HUES48 (cell line): ENCODE data around the gene GNAT1.

Source experiments
- H3K27ac ChIP-seq: one replicate; pipeline ENCODE4 v1.7.0; 2013; ENCODE audit warnings: low read depth, low read length, inconsistent platforms
- H3K27me3 ChIP-seq: 2 replicates; pipeline ENCODE4 v1.6.1; 2013; ENCODE audit warnings: mild to moderate bottlenecking, low read length; ENCODE audit not compliant: control insufficient read depth, insufficient read depth
- H3K36me3 ChIP-seq: 2 replicates; pipeline ENCODE4 v1.6.1; 2013; ENCODE audit warnings: low read length; ENCODE audit not compliant: control insufficient read depth, insufficient read depth
- H3K4me1 ChIP-seq: 2 replicates; pipeline ENCODE4 v1.6.1; 2013; ENCODE audit warnings: mild to moderate bottlenecking, low read length; ENCODE audit not compliant: control insufficient read depth, insufficient read depth
- H3K4me3 ChIP-seq: 2 replicates; pipeline ENCODE4 v1.5.1; 2013; ENCODE audit warnings: mild to moderate bottlenecking, low read depth, low read length
- H3K9ac ChIP-seq: 2 replicates; pipeline ENCODE4 v1.6.1; 2013; ENCODE audit warnings: mild to moderate bottlenecking, low read depth, low read length, moderate library complexity
- H3K9me3 ChIP-seq: 2 replicates; pipeline ENCODE4 v1.6.1; 2013; ENCODE audit warnings: low read length; ENCODE audit not compliant: control insufficient read depth, insufficient read depth

GNAT1 gene

GRCh38 chr3:50154840-50155490 is 36.4 kb upstream of the GNAT1 start, which contains the start of gene SEMA3F:
Gene SEMA3F (plus strand): TSS chr3:50155324. CDS start chr3:50159623, 4,299 bp downstream.
- H3K27ac ChIP-seq, result no peak within 1 kb of the TSS
- H3K9ac ChIP-seq, result no peak within 1 kb of the TSS

GRCh38 chr3:50155491-50155878 is 35.9 kb upstream of the GNAT1 start:
- H3K36me3 ChIP-seq, result peaks cover 15% of the 10 kb centered on the region
- H3K4me3 ChIP-seq, result peak overlapping the region; percentile 82
- no peaks in the 10 kb centered on the region for H3K9me3 ChIP-seq
- no peak overlapping the region for H3K27ac ChIP-seq
- H3K9ac ChIP-seq, result no peak overlapping the region
- H3K4me1 ChIP-seq, result peaks cover 39% of the 10 kb centered on the region
- H3K27me3 ChIP-seq, result peaks cover 27% of the 10 kb centered on the region

More at GRCh38 chr3:50154840-50155490, 36.4 kb upstream of the GNAT1 start, which contains the start of gene SEMA3F:
- no peaks in the 10 kb centered on the region for H3K9me3 ChIP-seq
- H3K4me3 ChIP-seq, result peak within 1 kb of the TSS; percentile 82
- H3K36me3 ChIP-seq, result peaks cover 10% of the 10 kb centered on the region
- peaks cover 39% of the 10 kb centered on the region for H3K4me1 ChIP-seq
- peaks cover 27% of the 10 kb centered on the region for H3K27me3 ChIP-seq

GRCh38 chr3:50155891-50156290 is 35.5 kb upstream of the GNAT1 start:
- H3K4me1 ChIP-seq, result peaks cover 39% of the 10 kb centered on the region
- peaks cover 16% of the 10 kb centered on the region for H3K36me3 ChIP-seq
- H3K9ac ChIP-seq, result no peak overlapping the region
- no peak overlapping the region for H3K27ac ChIP-seq
- H3K27me3 ChIP-seq, result peaks cover 27% of the 10 kb centered on the region
- peak overlapping the region; percentile 82 for H3K4me3 ChIP-seq
- no peaks in the 10 kb centered on the region for H3K9me3 ChIP-seq

- peaks cover 24% of the 10 kb centered on the region for H3K36me3 ChIP-seq
- H3K27ac ChIP-seq, result no peak overlapping the region
- peaks cover 31% of the 10 kb centered on the region; the same call in 1 of the 2 replicates for H3K4me1 ChIP-seq
Measured at GRCh38 chr3:50156549-50157493, 34.6 kb upstream of the GNAT1 start.

GRCh38 chr3:50157827-50158529 is 33.4 kb upstream of the GNAT1 start:
- H3K4me1 ChIP-seq, result peaks cover 29% of the 10 kb centered on the region; the same call in 1 of the 2 replicates
- no peak overlapping the region for H3K27ac ChIP-seq
- peaks cover 34% of the 10 kb centered on the region for H3K36me3 ChIP-seq
- H3K4me3 ChIP-seq, result no peak overlapping the region
- peaks cover 26% of the 10 kb centered on the region for H3K27me3 ChIP-seq
- no peaks in the 10 kb centered on the region for H3K9me3 ChIP-seq
- no peak overlapping the region for H3K9ac ChIP-seq

More at GRCh38 chr3:50156549-50157493, 34.6 kb upstream of the GNAT1 start:
- Histone ChIP-seq H3K9ac (peak overlapping the region; percentile 10; the same call in 1 of the 2 replicates), H3K27me3 (peaks cover 27% of the 10 kb centered on the region), H3K9me3 (no peaks in the 10 kb centered on the region), H3K4me3 (peak overlapping the region; percentile 82)

GRCh38 chr3:50158530-50159146 is 32.8 kb upstream of the GNAT1 start:
- Histone ChIP-seq H3K27me3 (peaks cover 19% of the 10 kb centered on the region), H3K27ac (no peak overlapping the region), H3K9ac (no peak overlapping the region), H3K4me1 (peaks cover 29% of the 10 kb centered on the region; the same call in 1 of the 2 replicates), H3K36me3 (peaks cover 37% of the 10 kb centered on the region), H3K4me3 (no peak overlapping the region), H3K9me3 (no peaks in the 10 kb centered on the region)

GRCh38 chr3:50160561-50160983 is 30.8 kb upstream of the GNAT1 start:
- Histone ChIP-seq H3K9ac (no peak overlapping the region), H3K4me3 (no peak overlapping the region), H3K27me3 (peaks cover 10% of the 10 kb centered on the region), H3K4me1 (peaks cover 33% of the 10 kb centered on the region; the same call in 1 of the 2 replicates), H3K27ac (no peak overlapping the region), H3K9me3 (no peaks in the 10 kb centered on the region), H3K36me3 (peaks cover 43% of the 10 kb centered on the region)

GRCh38 chr3:50161320-50161719 is 30.1 kb upstream of the GNAT1 start:
- Histone ChIP-seq H3K9ac (no peak overlapping the region), H3K9me3 (no peaks in the 10 kb centered on the region), H3K4me3 (no peak overlapping the region), H3K27me3 (peaks cover 3% of the 10 kb centered on the region; the same call in 1 of the 2 replicates), H3K4me1 (peaks cover 36% of the 10 kb centered on the region), H3K27ac (peak overlapping the region; percentile 23), H3K36me3 (peaks cover 43% of the 10 kb centered on the region)

GRCh38 chr3:50162034-50162883 is 29.2 kb upstream of the GNAT1 start:
- Histone ChIP-seq H3K9me3 (no peaks in the 10 kb centered on the region), H3K27me3 (no peaks in the 10 kb centered on the region), H3K9ac (no peak overlapping the region), H3K4me1 (peaks cover 37% of the 10 kb centered on the region), H3K36me3 (peaks cover 43% of the 10 kb centered on the region), H3K27ac (no peak overlapping the region), H3K4me3 (no peak overlapping the region)
